ENCODE results near the gene BNIP2.
A peak's percentile ranks its signal among the peaks of the same experiment; 100 is the strongest.
"Not testable (repeated sequence)": the region's sequence is repeated elsewhere in the genome, so short reads cannot be mapped to it uniquely, and the experiment has no call there.

Gene BNIP2, protein sequence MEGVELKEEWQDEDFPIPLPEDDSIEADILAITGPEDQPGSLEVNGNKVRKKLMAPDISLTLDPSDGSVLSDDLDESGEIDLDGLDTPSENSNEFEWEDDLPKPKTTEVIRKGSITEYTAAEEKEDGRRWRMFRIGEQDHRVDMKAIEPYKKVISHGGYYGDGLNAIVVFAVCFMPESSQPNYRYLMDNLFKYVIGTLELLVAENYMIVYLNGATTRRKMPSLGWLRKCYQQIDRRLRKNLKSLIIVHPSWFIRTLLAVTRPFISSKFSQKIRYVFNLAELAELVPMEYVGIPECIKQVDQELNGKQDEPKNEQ

GRCh38 chr15:59688782-59689625, at the start of gene BNIP2:
Gene BNIP2 (minus strand): TSS chr15:59689320. CDS start chr15:59682457, 6,863 bp downstream.
- DNase-seq (ENCODE audit: low read depth), result peak; percentile 97

GRCh38 chr15:59738676-59739075, 49.6 kb upstream of the BNIP2 start:
- no peak for DNase-seq (ENCODE audit: low read depth)

DNA sequence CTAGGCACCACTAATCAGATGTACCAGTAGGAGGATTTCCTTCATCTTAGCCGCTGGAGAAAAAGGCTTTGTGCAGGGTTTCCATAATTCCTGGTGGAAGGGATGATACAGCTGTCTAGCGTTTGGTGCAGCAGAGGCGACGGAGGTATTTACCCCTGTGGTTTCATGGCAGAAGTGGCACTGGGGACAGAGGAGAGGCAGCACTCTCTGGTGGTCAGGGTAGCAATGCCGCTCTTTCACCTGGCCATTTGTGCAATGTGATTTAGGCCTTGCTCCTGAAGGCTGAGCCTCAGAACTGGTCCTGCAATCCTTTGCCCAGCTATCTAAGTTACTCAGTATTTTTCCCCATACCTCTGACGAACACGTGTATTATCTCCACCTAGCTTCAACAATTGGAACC, 47.1 kb upstream of the BNIP2 start:
- DNase-seq (ENCODE audit: low read depth), result no peak

- no peak for DNase-seq (ENCODE audit: low read depth)
These were observed 36.0 kb upstream of the BNIP2 start for GRCh38 chr15:59725151-59725486.

DNA sequence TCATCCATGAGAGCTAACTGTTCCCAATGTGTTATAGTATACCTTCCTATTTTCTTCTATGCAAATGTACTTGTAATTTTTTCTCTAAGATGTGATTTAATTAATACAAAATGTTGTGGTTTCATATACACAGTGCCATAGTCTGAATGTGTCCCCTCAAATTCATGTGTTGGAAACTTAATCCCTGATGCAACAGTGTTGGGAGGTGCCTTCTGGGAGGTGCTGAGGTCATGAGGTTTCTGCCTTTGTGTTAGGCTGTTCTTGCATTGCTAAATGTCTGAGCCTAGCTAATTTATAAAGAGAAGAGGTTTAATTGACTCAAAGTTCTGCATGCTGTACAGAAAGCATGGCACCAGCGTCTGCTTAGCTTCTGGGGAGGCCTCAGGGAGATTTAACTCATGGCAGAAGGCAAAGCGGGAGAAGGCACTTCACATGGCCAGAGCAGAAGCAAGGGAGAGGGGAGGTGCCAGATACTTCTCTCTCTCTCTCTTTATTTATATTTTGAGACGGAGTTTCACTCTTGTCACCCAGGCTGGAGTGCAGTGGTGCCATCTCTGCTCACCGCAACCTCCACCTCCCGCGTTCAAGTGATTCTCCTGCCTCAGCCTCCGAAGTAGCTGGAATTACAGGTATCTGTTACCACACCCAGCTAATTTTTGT, 34.7 kb upstream of the BNIP2 start:
- no peak for DNase-seq (ENCODE audit: low read depth)

- DNase-seq (ENCODE audit: low read depth), result no peak
These were observed 33.4 kb upstream of the BNIP2 start for GRCh38 chr15:59722476-59722875.

- no peak for DNase-seq (ENCODE audit: low read depth)
These were observed 32.9 kb upstream of the BNIP2 start for GRCh38 chr15:59722037-59722436.

DNA sequence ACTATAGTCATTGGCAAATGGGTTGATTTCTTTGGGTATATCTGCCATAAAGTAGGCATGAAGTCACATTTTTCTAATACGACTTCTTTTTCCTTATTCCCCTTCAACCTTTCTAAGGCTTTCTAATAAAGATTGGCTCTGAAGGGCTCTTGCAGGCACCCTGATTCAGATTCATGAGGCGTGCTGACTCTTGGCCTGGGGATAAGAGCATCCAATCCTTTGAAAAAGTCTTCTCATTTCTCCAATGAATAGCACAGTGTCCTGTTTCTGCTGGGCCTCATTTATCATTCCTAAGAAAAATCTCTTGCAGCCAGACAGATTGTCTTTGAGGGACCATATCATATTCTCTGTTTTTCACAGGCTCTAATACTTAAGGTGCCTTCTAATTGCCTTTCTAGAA, 32.3 kb upstream of the BNIP2 start:
- DNase-seq (ENCODE audit: low read depth), result no peak

DNA sequence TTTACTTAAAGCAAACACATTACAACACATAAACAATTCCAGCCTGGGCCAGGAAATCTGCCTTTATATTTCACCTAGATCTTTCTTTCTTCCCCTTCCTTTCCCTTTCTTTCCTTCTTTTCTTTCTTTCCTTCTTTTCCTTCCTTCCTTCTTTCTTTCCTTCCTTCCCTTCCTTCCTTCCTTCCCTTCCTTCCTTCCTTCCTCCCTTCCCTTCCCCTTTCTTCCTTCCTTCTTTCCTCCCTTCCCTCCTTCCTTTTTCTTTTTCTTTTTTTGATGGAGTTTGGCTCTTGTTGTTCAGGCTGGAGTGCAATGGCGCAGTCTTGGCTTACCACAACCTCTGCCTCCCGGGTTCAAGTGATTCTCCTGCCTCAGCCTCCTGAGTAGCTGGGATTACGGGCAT, 24.1 kb upstream of the BNIP2 start:
- DNase-seq (ENCODE audit: low read depth), result no peak

GRCh38 chr15:59711451-59712243, 22.5 kb upstream of the BNIP2 start:
- no peak for DNase-seq (ENCODE audit: low read depth)

DNA sequence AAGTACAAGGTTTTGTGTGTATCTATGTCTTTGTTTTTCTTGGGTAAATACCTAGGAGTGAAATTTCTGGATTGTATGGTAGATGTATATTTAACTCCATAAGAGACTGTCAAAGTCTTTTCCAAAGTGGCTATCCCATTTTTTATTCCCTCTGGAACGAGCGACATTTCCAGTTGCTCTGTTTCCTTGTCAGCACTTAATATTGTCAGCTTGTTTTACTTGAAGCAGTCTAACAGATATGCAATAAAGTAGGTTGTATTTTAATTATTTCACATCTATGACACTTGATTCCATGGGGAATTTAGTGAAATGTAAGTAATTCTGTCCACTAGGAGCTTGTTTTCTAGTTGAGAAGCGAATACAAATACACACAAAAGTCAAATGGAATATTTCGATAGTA, 18.5 kb upstream of the BNIP2 start:
- DNase-seq (ENCODE audit: low read depth), result no peak

DNA sequence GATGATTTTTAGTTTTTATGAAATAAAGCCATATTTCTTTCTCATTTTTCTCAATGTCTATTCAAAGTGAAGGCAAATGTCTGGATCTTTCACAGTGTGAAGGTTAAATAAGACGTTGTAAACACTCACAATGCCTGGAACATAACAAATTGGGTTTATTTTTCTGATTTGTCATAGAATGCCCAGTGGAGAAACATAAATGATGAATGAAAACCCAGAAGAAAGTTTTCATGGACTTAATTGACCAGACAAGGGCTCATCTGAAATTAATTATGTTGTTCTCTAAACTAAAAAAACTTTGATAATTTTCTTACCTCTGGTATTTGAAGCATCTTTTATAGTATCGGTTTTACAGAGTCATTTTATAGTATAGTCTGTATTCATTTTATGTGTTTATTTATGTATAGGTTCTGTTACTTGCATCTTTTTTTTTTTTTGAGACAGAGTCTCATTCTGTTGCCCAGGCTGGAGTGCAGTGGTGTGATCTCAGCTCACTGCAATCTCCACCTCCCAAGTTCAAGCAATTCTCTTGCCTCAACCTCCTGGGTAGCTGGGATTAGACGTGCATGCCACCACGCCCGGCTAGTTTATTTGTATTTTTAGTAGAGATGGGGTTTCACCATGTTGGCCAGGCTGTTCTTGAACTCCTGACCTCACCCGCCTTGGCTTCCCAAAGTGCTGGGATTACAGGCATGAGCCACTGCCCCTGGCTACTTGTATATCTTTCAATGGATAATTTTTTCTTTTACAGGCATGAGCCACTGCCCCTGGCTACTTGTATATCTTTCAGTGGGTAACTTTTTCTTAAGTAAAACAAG, 15.1 kb upstream of the BNIP2 start:
- DNase-seq (ENCODE audit: low read depth), result no peak

GRCh38 chr15:59702351-59702750, 13.2 kb upstream of the BNIP2 start:
- no peak for DNase-seq (ENCODE audit: low read depth)

- no peak for DNase-seq (ENCODE audit: low read depth)
These were observed 12.8 kb upstream of the BNIP2 start for GRCh38 chr15:59701880-59702279.

DNA sequence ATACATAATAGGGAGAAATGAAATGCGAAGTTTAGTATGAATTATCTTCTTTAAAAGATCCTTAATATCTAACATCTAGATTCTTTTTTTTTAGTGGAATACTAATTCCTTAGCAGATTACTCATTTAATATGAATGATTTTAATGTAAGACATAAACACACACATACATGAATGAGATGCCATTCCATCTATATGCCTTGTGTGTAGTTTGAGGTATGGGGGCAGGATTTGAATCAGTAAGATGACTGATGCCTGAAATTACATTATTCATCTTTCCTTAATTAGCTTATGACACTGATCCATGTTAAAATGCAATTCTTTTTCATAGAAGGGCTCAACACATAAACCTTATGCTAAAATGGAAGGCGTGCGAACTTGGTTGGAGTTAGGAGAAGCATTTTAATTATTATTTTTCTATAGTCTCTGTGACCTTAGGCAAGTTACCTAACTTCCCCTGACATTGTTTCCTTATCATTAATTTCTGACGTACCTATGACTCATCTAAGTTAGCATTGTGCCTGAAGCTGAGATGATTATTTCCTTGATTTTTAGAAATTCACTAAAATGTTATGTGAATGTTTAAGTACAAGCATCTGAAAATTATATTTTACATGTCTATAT, 10.8 kb upstream of the BNIP2 start:
- DNase-seq (ENCODE audit: low read depth), result no peak

DNA sequence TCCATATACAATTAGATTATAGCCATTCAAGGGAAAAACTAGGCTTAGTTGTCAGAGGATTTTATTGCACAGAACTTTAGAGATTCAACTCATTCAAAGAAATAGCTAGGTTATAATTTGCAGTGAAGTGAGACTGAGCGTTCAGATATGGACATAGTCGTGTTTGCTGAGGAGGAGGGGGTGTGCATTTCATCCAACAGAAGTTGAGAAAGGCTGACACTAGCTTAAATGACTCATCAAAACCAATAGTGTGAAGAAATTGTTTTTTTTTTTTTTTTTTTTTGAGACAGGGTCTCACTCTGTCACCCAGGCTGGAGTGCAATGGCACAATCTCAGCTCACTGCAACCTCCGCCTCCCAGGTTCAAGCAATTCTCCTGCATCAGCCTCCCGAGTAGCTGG, 8.9 kb upstream of the BNIP2 start:
- DNase-seq (ENCODE audit: low read depth), result not testable (repeated sequence)

DNA sequence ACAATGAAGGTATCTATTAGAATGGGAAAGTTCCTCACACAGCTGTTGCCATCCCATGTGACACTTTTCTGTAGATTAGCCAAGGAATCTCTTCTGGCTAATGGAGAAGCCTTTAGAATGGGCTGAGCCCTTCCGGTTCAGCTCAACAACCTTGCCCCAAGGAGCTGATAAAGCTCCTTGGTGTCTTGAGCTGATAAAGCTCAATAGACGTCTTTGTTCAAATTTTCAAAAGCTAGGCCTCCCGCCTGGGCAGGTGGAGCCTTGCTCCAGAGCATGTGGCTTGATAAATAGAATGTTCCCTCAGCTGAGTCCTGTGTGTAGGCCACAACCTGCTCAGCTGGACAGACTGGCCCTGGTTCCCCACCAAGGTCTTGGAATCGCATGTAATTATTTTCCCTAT, 7.2 kb upstream of the BNIP2 start:
- DNase-seq (ENCODE audit: low read depth), result no peak

DNA sequence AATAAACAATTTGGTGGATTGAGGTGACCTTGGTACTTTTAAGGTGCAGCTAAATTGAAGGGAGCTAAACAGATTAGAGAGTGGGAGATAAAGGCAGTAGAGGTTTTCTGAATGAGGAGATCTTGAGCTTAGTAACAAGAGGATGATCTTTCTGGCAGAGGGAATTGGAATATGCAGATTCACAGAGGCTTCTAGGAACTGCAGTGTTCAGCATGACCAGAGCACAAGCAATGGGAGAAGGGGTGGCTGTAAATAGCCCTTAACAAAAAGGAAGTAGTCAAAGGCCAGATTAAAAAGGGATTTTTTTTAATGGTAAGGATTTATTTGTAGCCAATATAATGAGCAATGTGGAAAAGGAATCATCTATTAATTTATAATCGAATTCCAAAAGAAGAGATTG, 5.7 kb upstream of the BNIP2 start:
- no peak for DNase-seq (ENCODE audit: low read depth)

- DNase-seq (ENCODE audit: low read depth), result no peak
These were observed 2.2 kb upstream of the BNIP2 start for GRCh38 chr15:59691194-59691805.

DNA sequence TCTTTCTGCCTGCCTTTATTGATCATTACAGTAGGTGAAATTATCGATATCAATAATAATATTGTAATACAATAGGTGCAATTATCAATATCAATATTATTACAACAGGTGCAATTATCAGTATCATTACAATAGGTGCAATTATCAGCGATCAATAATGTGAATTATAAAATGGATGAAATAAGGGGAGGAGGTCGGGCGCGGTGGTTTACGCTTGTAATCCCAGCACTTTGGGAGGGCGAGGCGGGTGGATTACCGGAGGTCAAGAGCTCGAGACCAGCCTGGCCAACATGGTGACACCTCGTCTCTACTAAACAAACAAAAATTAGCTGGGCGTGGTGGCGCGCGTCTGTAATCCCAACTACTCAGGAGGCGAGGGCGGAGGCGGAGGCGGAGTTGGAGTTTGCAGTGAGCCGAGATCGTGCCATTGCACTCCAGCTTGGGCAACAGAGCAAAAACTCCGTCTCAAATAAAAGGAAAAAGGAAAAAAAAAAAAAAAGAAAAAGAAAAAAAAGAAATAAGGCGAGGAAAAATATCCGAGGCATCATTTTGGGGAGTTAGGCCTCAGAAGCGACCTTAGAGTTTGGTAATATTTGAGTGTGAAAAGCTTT, 611 bp upstream of the BNIP2 start:
- peak; percentile 20 for DNase-seq (ENCODE audit: low read depth)
